SKM-1 (cell line): ENCODE data around the gene CNNM3.
"Not testable (repeated sequence)": the region's sequence is repeated elsewhere in the genome, so short reads cannot be mapped to it uniquely, and the experiment has no call there.

ENCODE experiments used
- DNase-seq: peaks from one replicate; lab custom pipeline; 2025; ENCODE audit not compliant: unreplicated experiment; lab: John Stamatoyannopoulos, UW

The CNNM3 gene

GRCh38 chr2:96798733-96799622 lies 17.1 kb upstream of the CNNM3 start:
- DNase-seq: no peak

GRCh38 chr2:96799623-96799935 lies 16.5 kb upstream of the CNNM3 start:
- DNase-seq: no peak

GRCh38 chr2:96800061-96801004 lies 15.7 kb upstream of the CNNM3 start:
- DNase-seq: no peak

- DNase-seq: no peak
Measured at GRCh38 chr2:96801005-96801785, 14.9 kb upstream of the CNNM3 start.

- no peak for DNase-seq
Measured at GRCh38 chr2:96801786-96802595, 14.1 kb upstream of the CNNM3 start.

GRCh38 chr2:96802721-96803120 lies 13.3 kb upstream of the CNNM3 start:
- no peak for DNase-seq

- no peak for DNase-seq
Measured at GRCh38 chr2:96804986-96805385, 11.1 kb upstream of the CNNM3 start.

- not testable (repeated sequence) for DNase-seq
Measured at GRCh38 chr2:96805946-96806345, 10.1 kb upstream of the CNNM3 start.

GRCh38 chr2:96806468-96807126 lies 9.5 kb upstream of the CNNM3 start:
- no peak for DNase-seq

- DNase-seq: no peak
Measured at GRCh38 chr2:96807127-96807471, 9.0 kb upstream of the CNNM3 start.

- DNase-seq: no peak
Measured at GRCh38 chr2:96808176-96808837, 7.8 kb upstream of the CNNM3 start.

- no peak for DNase-seq
Measured at GRCh38 chr2:96809216-96809882, 6.7 kb upstream of the CNNM3 start.

GRCh38 chr2:96809951-96810782 lies 5.9 kb upstream of the CNNM3 start:
- DNase-seq: no peak

- no peak for DNase-seq
Measured at GRCh38 chr2:96810783-96811192, 5.3 kb upstream of the CNNM3 start.

GRCh38 chr2:96811917-96812316 lies 4.2 kb upstream of the CNNM3 start:
- no peak for DNase-seq

- no peak for DNase-seq
Measured at GRCh38 chr2:96813656-96814055, 2.4 kb upstream of the CNNM3 start.

- no peak for DNase-seq
Measured at GRCh38 chr2:96815326-96816126, 542 bp upstream of the CNNM3 start.
